HepG2 (cell line): ENCODE measurements around the gene COL9A3. TPM values are rescaled to one million over a fixed set of nuclear protein-coding genes. Genes with fewer than 3 reads are reported as not detected.

Experiments
- FOXO1 ChIP-seq: sonication (generic); formaldehyde crosslinking; IDR thresholded peaks from 2 replicates; pipeline ENCODE4 v1.4.0; 2020; ENCODE audit warnings: missing genetic modification reagents
- MTA1 ChIP-seq: sonication (generic); formaldehyde crosslinking; IDR thresholded peaks from 2 replicates; pipeline ENCODE4 v1.4.0; 2020; ENCODE audit warnings: missing genetic modification reagents, mild to moderate bottlenecking, borderline replicate concordance
- PRDM10 ChIP-seq: sonication (generic); formaldehyde crosslinking; IDR thresholded peaks from 2 replicates; pipeline ENCODE4 v1.4.0; 2020; ENCODE audit warnings: low read depth, missing genetic modification reagents
- PTBP1 ChIP-seq: fragments of 200-400 bp; formaldehyde crosslinking; IDR thresholded peaks from 2 replicates; pipeline ENCODE4 v1.6.1; 2018; ENCODE audit warnings: low read length, low read depth; ENCODE audit not compliant: poor library complexity, severe bottlenecking
- RFX5 ChIP-seq: IDR thresholded peaks from 2 replicates; pipeline ENCODE4 v1.6.1; 2011; ENCODE audit warnings: low read depth, low read length, improper control_type of control experiment
- SMARCE1 ChIP-seq: fragments of 450-650 bp; IDR thresholded peaks from 2 replicates; pipeline ENCODE4 v1.6.1; 2017; ENCODE audit warnings: borderline replicate concordance
- SNRNP70 ChIP-seq: fragments of 200-400 bp; formaldehyde crosslinking; IDR thresholded peaks from 2 replicates; pipeline ENCODE4 v1.6.1; 2017; ENCODE audit warnings: mild to moderate bottlenecking, low read depth, low read length, moderate library complexity
- ZBTB33 ChIP-seq: sonication (generic); formaldehyde crosslinking; IDR thresholded peaks from 2 replicates; pipeline ENCODE4 v1.4.0; 2020; ENCODE audit warnings: missing genetic modification reagents
- ZBTB49 ChIP-seq: sonication (generic); formaldehyde crosslinking; IDR thresholded peaks from 2 replicates; pipeline ENCODE4 v1.4.0; 2020; ENCODE audit warnings: missing genetic modification reagents, borderline replicate concordance
- ZNF30 ChIP-seq: sonication (generic); formaldehyde crosslinking; IDR thresholded peaks from 2 replicates; pipeline ENCODE4 v1.5.0; 2020; ENCODE audit warnings: mild to moderate bottlenecking, missing genetic modification reagents
- ZNF331 ChIP-seq: sonication (generic); formaldehyde crosslinking; IDR thresholded peaks from 2 replicates; pipeline ENCODE4 v1.4.0; 2020; ENCODE audit warnings: missing genetic modification reagents
- ZNF629 ChIP-seq: sonication (generic); formaldehyde crosslinking; conservative IDR thresholded peaks from 2 replicates; pipeline ENCODE4 v1.5.0; 2020; ENCODE audit warnings: missing genetic modification reagents
- ZNF747 ChIP-seq: sonication (generic); formaldehyde crosslinking; IDR thresholded peaks from 2 replicates; pipeline ENCODE4 v1.8.1; 2023; ENCODE audit warnings: missing genetic modification reagents, mild to moderate bottlenecking, borderline replicate concordance
- polyA plus RNA-seq, 8 experiments: library from polyadenylated mRNA; depleted of rRNA in 3 of 8; stranded (reverse) in 7 of 8; unstranded in 1 of 8; fragments of >200 nt; fragmentation: Illumina TruSeq in 4 of 8; extraction: Trizol in 4 of 8; gene quantifications; 2 replicates each; pipeline versions ENCODE4 v1.2.1 to v1.2.3, GENCODE V29; 2011 to 2016; ENCODE audit warnings: low read depth in 4 of 8, missing spikeins in 1 of 8, mixed read lengths in 1 of 8; ENCODE audit not compliant: insufficient read depth in 1 of 8
- total RNA-seq, 5 experiments: library from RNA; depleted of rRNA; stranded (reverse); fragments of >200 nt; fragmentation: Illumina TruSeq; extraction: Trizol; gene quantifications; 2 replicates each; pipeline ENCODE4 v1.2.3, GENCODE V29; 2016; ENCODE audit warnings: low read depth in 1 of 5

COL9A3 gene
- total and polyA plus RNA-seq, 2 of the 13 experiments (the other 11 are each of a cell fraction or from before 2014, with no cell fraction given) = 155 to 204 TPM

GRCh38 chr20:62818592-62819493 is 2.0 kb downstream of the COL9A3 start (continued):
- TF ChIP-seq ZBTB33 (CRISPR knock-in tag) (no peak; the same call in 1 of the 2 replicates), PTBP1 (no peak), SNRNP70 (no peak), SMARCE1 (no peak), ZNF30 (CRISPR knock-in tag) (no peak), MTA1 (CRISPR knock-in tag) (0 out of 2 replicates have a peak, but pooled peaks have one; percentile 41), ZNF747 (0 out of 2 replicates have a peak, but pooled peaks have one; percentile 63), FOXO1 (CRISPR knock-in tag) (0 out of 2 replicates have a peak, but pooled peaks have one; percentile 8), ZNF331 (CRISPR knock-in tag) (peak; percentile 85), PRDM10 (CRISPR knock-in tag) (peak; percentile 83), ZNF629 (CRISPR knock-in tag) (no peak), RFX5 (no peak), ZBTB49 (no peak)
